ENCODE results near the gene ZBTB20.

GRCh38 chr3:114838025-114838424 lies 309.1 kb downstream of the ZBTB20 start:
- TF ChIP-seq TAF1 (IDR thresholded peaks at IDR 0.05; ENCODE audit: low read depth) (no peak), POLR2AphosphoS5 (IDR thresholded peaks at IDR 0.05) (no peak), CTCF (IDR thresholded peaks at IDR 0.05; ENCODE audit: poor library complexity, severe bottlenecking) (no peak), REST (IDR thresholded peaks at IDR 0.05; ENCODE audit: borderline replicate concordance) (no peak), EZH2 (IDR thresholded peaks at IDR 0.05; ENCODE audit: borderline replicate concordance, insufficient read depth, low read length, poor library complexity, severe bottlenecking) (no peak), SMC3 (conservative IDR thresholded peaks at IDR 0.05; ENCODE audit: poor library complexity) (no peak), EP300 (conservative IDR thresholded peaks at IDR 0.05; ENCODE audit: poor library complexity, severe bottlenecking) (no peak)

Data from neural cell (in vitro differentiated cells).